HG02981 (cell line): Measurements from ENCODE around the gene OR1C1.
"Not testable (repeated sequence)": the region's sequence is repeated elsewhere in the genome, so short reads cannot be mapped to it uniquely, and the experiment has no call there.

Source experiments
- ATAC-seq: cut with Tn5 transposase; IDR thresholded peaks from one replicate; pipeline ENCODE4 v1.9.1; 2021; ENCODE audit warnings: mild to moderate bottlenecking, moderate library complexity; ENCODE audit not compliant: unreplicated experiment

OR1C1 gene, protein sequence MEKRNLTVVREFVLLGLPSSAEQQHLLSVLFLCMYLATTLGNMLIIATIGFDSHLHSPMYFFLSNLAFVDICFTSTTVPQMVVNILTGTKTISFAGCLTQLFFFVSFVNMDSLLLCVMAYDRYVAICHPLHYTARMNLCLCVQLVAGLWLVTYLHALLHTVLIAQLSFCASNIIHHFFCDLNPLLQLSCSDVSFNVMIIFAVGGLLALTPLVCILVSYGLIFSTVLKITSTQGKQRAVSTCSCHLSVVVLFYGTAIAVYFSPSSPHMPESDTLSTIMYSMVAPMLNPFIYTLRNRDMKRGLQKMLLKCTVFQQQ

DNA sequence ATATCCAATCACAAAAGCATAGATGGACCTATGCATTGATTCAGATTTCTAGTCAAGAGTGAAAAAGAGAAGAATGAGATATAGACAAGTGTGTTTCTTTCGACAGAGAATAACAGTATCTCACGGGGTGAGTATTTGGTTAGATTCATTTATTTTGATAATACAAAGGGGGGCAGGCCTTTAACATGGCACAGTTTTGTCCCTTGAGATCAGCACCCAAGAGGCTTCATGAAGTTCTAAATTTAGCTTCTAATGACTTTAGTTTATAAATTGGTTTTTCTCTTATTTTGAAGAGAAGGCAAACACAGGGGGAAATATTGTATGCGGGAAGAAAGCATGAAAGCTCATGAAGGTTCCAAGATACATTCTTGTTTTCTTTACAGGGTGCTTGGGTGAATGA lies at the start of gene OR1C1:
OR1C1 (minus strand) TSS at position 101 of the 400 bp plus-strand sequence. CDS start 2,150 bp downstream, outside the sequence.
- no peak for ATAC-seq

DNA sequence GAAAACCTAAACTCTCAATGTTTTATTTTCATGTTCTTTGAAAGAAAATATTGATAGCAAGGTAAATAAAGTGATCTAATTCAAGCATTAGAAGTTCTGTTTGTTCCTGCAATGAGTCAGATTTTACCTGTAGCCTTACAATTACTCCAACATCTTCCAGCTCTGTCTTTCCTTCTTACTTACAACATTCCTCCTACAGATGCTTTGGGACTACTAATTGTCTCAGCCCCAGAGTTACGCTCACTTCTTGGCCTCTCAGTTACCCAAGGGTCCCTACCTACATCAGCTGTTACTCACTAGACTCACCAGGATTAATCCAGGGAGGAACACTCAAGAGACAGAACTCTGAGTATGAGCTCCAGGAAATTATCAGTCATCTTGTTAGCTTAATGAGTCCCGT lies 37.2 kb upstream of the OR1C1 start:
- no peak for ATAC-seq

DNA sequence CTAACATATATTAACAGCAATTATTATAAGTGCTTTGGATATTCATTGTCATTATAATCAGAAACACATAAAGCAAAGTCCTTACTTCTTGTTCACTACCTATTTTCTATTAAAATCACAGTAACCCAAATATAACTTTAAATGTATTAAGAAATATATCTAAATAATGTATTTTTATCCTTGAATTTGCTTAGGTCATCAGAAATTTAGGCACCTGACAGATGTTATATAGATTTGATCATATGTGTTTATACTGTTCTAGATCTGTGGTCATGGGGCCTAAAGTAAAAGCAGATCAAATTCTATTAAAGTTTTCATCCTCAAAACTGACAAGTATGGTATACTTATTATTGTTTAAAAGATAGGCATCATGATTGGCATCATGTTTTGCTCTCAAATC lies 9.2 kb upstream of the OR1C1 start:
- no peak for ATAC-seq

DNA sequence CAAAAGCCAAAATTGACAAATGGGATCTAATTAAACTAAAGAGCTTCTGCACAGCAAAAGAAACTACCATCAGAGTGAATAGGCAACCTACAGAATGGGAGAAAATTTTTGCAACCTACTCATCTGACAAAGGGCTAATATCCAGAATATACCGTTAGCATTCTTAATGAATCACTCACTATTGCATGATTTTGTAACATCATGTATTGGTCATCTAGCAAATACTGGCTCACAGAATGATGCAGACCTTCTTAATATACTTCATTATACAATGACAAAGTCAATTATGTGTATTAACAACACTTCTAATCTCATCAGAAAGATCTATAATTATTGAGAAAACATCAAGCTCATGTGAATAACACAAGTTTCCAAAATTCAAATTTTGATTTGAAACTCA lies 6.0 kb downstream of the OR1C1 start:
- ATAC-seq = not testable (repeated sequence)

DNA sequence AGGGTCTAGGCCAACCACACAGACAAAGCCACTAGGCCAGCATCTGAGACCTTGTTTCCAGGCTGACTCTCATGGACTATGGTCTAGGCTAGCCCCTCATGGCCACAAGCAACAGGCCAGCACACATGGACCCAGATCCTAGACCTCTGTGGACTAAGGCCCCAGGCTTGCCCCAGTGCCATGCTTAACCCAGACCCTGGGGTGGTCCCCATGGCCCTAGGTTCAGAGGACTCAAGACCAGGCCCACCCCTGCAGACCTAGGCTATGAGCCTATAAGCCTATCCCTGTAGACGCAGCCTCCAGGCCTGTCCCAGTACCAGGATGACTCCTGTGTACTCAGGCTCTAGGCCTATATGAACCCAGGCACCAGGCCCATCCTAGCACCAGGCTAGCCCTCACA lies 10.5 kb downstream of the OR1C1 start:
- no peak for ATAC-seq

DNA sequence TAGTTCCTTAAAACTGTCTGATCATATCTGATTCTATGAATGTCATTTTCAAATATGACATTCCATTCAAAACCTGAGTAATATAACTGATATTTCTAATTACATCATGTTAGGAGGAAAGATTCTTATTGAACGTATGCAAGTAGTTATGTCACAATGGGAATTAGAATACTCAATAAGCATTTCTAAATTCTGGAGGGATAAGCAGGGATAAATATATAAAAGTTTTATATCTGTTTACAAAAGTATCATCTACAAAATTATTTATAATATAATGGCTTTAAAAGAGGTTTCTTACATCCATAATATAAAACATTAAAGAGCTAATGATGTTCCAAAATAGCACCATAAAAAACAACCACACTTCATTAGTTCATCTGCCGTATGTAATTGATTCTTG lies 12.3 kb downstream of the OR1C1 start, which contains the start of gene OR14A2:
OR14A2 (minus strand) TSS at position 101 of the 400 bp plus-strand sequence.
- no peak for ATAC-seq

DNA sequence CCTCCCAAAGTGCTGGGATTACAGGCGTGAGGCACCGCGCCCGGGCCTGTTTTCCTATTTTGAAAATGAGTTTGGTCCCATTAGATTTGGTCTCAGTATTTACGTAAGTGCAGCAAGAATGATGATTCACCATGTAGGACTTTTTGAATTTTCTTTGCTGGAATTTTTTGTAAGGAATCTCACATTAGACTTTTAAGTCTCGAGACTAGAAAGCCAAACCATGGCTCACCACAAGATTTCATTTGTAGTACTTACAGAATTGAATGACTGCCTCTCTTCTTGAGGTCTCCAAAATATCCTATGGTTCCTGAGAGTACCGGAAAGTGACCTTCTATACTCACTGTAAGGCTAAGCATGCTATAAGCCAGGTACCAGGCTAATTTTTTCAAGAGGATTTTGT lies 12.7 kb downstream of the OR1C1 start:
- no peak for ATAC-seq

DNA sequence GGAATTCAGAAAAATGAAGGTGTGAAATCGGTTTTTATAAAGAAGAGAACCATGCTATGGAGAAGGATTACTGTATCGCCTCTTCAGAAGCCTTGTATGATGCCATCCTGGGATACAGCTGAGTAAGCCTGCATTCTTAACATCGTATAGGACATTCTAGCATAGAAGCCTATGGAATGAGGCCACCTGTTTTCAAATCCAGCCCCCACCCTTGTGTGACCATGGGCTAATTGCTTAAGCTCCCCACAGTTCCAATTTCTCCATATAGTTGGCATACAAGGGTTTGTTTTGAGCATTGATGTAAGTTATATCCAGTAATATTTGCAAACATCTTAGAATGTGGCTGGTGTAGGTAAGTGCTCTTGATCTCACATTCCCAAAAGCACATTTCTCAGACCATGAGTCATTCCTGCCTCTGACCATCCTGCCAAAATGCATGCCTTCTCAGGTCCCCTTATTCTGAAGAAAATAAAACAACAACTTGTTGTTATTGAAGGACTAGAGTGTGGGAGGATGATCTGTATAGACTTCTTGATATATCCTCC lies 13.9 kb downstream of the OR1C1 start:
- ATAC-seq = no peak

DNA sequence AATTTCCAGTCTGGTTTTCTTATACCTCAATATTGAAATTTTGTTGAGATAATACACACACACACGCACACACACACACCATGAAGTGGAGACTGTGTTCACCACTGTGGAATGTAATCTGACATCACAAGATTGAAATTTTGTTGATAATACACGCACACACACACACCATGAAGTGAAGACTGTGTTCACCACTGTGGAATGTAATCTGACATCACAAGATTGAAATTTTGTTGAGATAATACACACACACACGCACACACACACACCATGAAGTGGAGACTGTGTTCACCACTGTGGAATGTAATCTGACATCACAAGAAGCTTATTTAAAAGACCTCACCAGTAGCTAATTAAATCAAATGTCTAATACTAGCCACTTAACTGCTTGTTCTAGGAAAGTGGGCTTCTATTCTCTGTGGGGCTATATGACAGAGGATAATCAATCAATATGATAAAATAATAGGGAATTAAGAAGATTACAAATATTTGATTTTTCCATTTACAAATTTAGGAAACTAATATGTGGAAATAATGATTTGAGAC lies 18.1 kb downstream of the OR1C1 start:
- not testable (repeated sequence) for ATAC-seq

DNA sequence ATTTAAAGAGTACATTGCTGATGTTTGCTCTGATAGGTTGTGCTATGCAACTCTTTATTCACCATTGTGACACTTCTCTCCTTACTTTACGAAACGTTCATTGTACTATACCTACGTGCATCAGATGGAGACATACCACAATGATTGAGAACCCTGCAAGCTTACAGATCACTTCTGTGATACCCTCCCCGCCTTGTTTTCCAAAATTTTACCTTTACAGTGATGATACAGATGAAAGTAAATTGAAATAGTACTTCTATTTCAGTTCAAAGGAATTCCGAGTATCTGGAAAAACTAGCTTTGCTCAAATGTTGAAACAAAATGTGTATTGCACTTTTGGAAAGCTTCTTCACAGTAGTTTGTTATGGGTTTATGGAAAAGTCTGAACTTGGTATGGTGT lies 18.6 kb downstream of the OR1C1 start:
- no peak for ATAC-seq

DNA sequence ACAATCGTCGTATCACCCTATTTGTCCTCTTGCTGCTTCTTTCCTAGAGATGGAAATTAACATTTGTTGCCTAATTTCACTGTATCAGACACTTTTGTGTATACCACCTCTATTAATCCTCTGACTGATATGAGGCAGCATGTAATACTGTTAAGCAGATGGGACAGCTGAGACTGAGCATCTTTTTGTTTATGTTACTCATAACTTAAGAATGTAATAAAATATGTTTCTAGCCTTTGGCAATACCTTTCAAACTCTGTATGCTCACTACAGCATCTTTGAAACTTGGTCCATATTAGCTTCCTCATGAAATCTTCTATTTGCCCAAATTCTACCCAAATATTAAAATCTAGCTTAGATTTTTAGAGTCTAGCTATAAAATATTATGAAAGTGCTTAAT lies 19.6 kb downstream of the OR1C1 start:
- no peak for ATAC-seq

DNA sequence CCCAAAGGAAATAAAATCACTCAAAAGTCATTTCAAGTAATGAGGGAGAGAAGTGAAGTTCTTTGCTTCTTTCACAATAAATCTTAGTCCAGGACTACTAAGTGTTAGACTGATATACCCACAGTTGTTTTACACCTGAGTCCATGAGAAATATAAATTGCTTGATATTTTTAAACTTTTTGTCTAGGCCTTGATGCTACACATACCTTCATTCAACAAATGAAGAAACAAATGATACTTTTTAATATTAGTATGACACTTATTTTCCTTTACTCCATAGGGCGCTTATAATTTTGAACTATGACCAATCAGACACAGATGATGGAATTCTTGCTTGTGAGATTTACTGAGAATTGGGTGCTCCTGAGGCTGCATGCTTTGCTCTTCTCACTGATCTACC lies 22.0 kb downstream of the OR1C1 start, which contains the start of gene OR14K1:
OR14K1 (plus strand) TSS at position 301 of the 400 bp plus-strand sequence; CDS start at position 301, 0 bp downstream.
- ATAC-seq = no peak

DNA sequence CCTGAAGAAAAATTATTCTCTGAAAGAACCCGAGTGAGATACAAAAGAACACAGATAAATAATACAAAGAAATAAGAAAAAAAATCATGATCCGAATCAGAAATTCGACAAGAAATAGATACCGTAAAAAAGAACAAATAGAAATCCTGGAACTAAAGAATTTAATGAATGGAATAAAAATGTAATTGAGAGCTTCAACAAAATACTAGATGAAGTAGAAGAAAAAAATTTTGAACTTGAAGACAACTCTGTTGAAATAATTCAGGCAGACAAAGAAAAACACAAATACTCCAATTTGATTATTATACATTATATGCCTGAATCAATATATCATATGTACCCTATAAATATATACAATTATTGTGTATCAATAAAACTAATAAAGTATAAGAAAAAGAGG lies 39.1 kb downstream of the OR1C1 start:
- no peak for ATAC-seq

DNA sequence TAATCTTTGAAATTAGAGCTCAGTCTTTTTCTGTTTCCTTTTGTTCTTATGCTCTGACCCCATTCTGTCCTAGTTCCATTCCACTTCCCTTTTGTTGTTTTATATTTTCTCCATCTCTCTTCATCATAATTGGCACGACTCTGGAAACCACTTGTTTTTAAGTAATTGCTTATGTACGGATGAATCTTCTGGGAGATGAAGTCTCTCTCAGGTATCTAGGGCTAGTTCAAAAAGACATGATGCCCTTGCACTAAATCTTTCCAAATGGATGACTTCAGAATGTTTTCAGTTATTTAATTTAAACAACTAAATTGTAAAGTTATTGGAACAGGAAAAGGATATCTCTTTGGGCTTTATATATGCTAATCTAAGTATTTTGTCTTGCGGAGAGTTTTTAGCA lies 43.8 kb downstream of the OR1C1 start, which contains the start of gene OR6F1:
OR6F1 (minus strand) TSS at position 101 of the 400 bp plus-strand sequence. CDS start 3,891 bp downstream, outside the sequence.
- no peak for ATAC-seq

DNA sequence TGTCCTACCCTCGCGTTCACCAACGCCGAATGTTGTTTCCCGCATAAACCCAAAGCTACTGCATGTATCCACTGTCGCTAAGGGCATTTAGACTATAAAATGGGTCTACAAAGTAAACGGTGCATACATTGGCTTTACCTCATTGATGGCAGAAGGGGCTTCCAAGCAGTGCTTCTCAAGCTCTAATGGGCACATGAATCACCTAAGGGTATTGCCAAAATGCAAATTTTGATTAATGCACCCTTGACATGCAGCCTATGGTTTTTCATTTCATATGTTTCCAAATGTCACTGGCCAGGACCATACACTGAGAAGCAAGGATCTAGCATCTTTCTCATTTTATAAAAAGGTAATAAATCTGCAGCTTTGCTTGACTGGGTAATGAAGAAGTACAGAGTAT lies 46.6 kb downstream of the OR1C1 start:
- ATAC-seq = no peak

DNA sequence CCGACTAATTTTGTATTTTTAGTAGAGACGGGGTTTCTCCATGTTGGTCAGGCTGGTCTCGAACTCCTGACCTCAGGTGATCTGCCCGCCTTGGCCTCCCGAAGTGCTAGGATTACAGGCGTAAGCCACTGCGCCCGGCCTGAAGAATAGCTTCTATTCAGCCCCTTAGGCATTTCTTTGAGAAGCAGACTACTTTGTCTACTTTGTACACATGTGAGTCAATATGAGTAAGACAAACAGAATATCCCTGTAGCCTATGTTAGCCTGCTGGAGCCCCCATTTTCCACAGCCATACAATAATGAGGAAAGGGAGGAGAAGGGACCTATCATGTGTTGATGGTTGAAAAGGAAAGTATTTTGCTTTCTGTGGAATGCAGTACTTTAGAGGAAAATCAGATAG lies 49.7 kb downstream of the OR1C1 start:
- not testable (repeated sequence) for ATAC-seq
